ENCODE results near the gene STARD5. TPM values are rescaled to one million over a fixed set of nuclear protein-coding genes. Genes with fewer than 3 reads are reported as not detected.

STARD5 gene
- total and polyA plus RNA-seq, 2 of the 4 experiments (the other 2 are of a cell fraction), result 5.0 to 22.8 TPM

DNA sequence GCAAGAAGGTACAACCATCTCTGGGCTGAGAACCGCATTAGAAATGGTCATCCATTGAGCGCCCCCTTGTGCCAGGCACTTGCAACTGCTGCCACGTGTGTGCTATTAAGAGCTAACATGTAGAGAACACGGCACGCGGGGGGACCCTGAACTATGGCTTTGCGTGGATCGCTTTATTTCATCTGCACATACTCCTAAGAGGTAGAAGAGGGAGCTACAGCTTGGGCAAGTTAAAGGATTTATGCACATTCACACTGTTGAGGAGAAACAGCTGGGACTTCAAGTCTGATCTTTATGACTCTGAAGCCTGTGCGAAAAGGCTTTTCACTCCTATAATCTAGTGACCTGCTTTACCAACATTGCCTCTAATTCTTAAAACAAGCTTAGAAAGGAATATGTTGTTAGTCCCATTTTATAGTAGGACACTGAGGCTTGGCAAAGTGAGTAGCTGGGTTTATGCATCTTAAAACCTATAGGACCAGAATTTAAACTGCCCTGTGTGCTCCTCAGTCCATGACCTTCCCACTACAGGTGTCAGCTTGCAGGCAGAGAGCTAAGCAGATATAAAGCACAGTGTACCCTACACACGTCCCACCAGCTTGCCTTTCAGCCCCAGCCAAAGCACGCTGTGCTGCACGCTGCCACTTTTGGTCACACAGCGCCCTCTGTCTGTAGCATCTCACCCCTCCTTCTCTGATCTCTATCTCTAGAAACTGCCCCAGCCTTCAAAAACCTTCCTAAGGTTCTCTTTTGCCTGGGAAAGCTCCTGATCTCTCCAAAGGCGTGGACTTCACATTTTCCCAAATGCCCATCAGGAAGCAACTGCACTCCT lies 57.8 kb downstream of the STARD5 start:
- DNase-seq (peak; percentile 80), ATAC-seq (ENCODE audit: low read depth) (peak; percentile 91)
- H4K20me1 ChIP-seq (ENCODE audit: insufficient read depth, low read length), result no peaks in the 10 kb centered on the region
- no peak overlapping the region for H4K5ac ChIP-seq (ENCODE audit: low read depth, low read length)
- no peak overlapping the region; the same call in 1 of the 2 replicates for H3K9ac ChIP-seq (ENCODE audit: low read depth, low read length)
- H3K27ac ChIP-seq (ENCODE audit: insufficient read depth, low read length), result no peak overlapping the region
- H3K4me1 ChIP-seq (ENCODE audit: control insufficient read depth, insufficient read depth, low read length), result peaks cover 7% of the 10 kb centered on the region
- peak overlapping the region; percentile 1; the same call in 2 of the 3 replicates for H2BK15ac ChIP-seq (ENCODE audit: low read depth, low read length)
- peak overlapping the region; percentile 70 for H3K14ac ChIP-seq (replicated peaks; ENCODE audit: low read depth, low read length)
- peak overlapping the region; percentile 83 for H2BK20ac ChIP-seq (ENCODE audit: low read depth, low read length)
- H2BK120ac ChIP-seq (ENCODE audit: low read depth, low read length), result peak overlapping the region; percentile 82
- peaks cover 6% of the 10 kb centered on the region; the same call in 1 of the 2 replicates for H3K9me1 ChIP-seq (ENCODE audit: insufficient read depth, low read length)
- intact Hi-C loops (cut with micrococcal nuclease), result loop anchor here (1.0 to 2.0 kb wide), 4 partner anchors 111 to 289 kb away; partner anchors contain the start of gene TLNRD1
- peak overlapping the region; percentile 2 to 79; a peak in 1 of 4 replicates for H4K8ac ChIP-seq (ENCODE audit: low read depth in 2 of 2, low read length in 2 of 2)
- 0 out of 2 replicates have a peak overlapping the region, but pooled peaks have one; percentile 72 for H2AK5ac ChIP-seq (ENCODE audit: low read depth, low read length)
- no peak overlapping the region for H4K91ac ChIP-seq (ENCODE audit: insufficient read depth, low read depth, low read length)
- peak overlapping the region; percentile 90 for H2AFZ ChIP-seq (replicated peaks; ENCODE audit: low read length, poor library complexity)
- in situ Hi-C loops (cut with MboI; ENCODE audit: low sequenced_read_pairs), result loop anchor here (5.0 to 10.0 kb wide), 3 partner anchors 109 to 271 kb away; no protein-coding TSS in a partner anchor
- no peaks in the 10 kb centered on the region for H3K9me3 ChIP-seq (ENCODE audit: control insufficient read depth, insufficient read depth, low read length)
- peaks cover 3% of the 10 kb centered on the region; the same call in 1 of the 2 replicates for H3K36me3 ChIP-seq (ENCODE audit: control insufficient read depth, insufficient read depth, low read length)
- no peak overlapping the region for H3K23ac ChIP-seq (ENCODE audit: low read depth, low read length)
- WGBS, 2 experiments (ENCODE audit: extremely low coverage in 2 of 2, insufficient read length in 1 of 2), result 0% methylated on average over 4 of the region's 14 CpGs; no CpG with 5 or more reads in 1 of the 2 experiments
- no peak overlapping the region for H3K18ac ChIP-seq (ENCODE audit: low read depth, low read length)
- H3K4ac ChIP-seq (ENCODE audit: low read depth, low read length), result 0 out of 2 replicates have a peak overlapping the region, but pooled peaks have one; percentile 53
- CTCF ChIA-PET, result interaction anchor here (0.5 to 7.3 kb wide), 54 partner anchors 8 to 479 kb away, joined by 3 to 117 read pairs (median 6); no protein-coding TSS in a partner anchor
- H3K4me3 ChIP-seq (ENCODE audit: insufficient read depth, low read depth, low read length), result no peak overlapping the region
- no peaks in the 10 kb centered on the region for H3K27me3 ChIP-seq (ENCODE audit: control insufficient read depth, insufficient read depth, low read length)
- no peak overlapping the region for H2BK5ac ChIP-seq (ENCODE audit: low read depth, low read length, poor library complexity, severe bottlenecking)
- no peaks in the 10 kb centered on the region for H3K79me1 ChIP-seq (ENCODE audit: low read depth in 1 of 2, low read length in 2 of 2)
- dilution Hi-C loops (cut with HindIII; ENCODE audit: low sequenced_read_pairs, unreplicated experiment), result no loop called here
- no TSS peak for BruUV-seq (replicated peaks)
- H2AK9ac ChIP-seq (replicated peaks; ENCODE audit: low read depth, low read length, poor library complexity), result peak overlapping the region; percentile 83
- H3K4me2 ChIP-seq (ENCODE audit: low read depth, low read length), result peak overlapping the region; percentile 32; the same call in 1 of the 2 replicates
- POLR2A ChIA-PET (ENCODE audit: unreplicated experiment), result interaction anchor here (0.5 kb wide), 2 partner anchors 150 to 308 kb away, joined by 3 read pairs; no protein-coding TSS in a partner anchor
- no peak overlapping the region; the same call in 1 of the 2 replicates for H3K56ac ChIP-seq (ENCODE audit: extremely low read depth, insufficient read depth, low read length)
- TF ChIP-seq CEBPB (IDR thresholded peaks at IDR 0.05; ENCODE audit: low read depth, low read length) (no peak), CHD1 (IDR thresholded peaks at IDR 0.05; ENCODE audit: low read depth, low read length) (no peak), RCOR1 (IDR thresholded peaks at IDR 0.05; ENCODE audit: insufficient replicate concordance, low read length) (no peak), NFE2L2 (IDR thresholded peaks at IDR 0.05; ENCODE audit: low read depth, low read length) (no peak), MAFK (IDR thresholded peaks at IDR 0.05; ENCODE audit: low read depth, low read length) (no peak), SMC3 (IDR thresholded peaks at IDR 0.05; ENCODE audit: low read depth, low read length) (peak; percentile 98), RAD21 (IDR thresholded peaks at IDR 0.05; ENCODE audit: low read length) (peak; percentile 97), BHLHE40 (IDR thresholded peaks at IDR 0.05; ENCODE audit: low read depth, low read length) (0 out of 2 replicates have a peak, but pooled peaks have one; percentile 4), RFX5 (IDR thresholded peaks at IDR 0.05; ENCODE audit: low read depth, low read length) (no peak), POLR2A (IDR thresholded peaks at IDR 0.05; ENCODE audit: low read depth, low read length) (no peak)
- TF ChIP-seq, protein P1, sequence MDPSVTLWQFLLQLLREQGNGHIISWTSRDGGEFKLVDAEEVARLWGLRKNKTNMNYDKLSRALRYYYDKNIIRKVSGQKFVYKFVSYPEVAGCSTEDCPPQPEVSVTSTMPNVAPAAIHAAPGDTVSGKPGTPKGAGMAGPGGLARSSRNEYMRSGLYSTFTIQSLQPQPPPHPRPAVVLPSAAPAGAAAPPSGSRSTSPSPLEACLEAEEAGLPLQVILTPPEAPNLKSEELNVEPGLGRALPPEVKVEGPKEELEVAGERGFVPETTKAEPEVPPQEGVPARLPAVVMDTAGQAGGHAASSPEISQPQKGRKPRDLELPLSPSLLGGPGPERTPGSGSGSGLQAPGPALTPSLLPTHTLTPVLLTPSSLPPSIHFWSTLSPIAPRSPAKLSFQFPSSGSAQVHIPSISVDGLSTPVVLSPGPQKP (IDR thresholded peaks at IDR 0.05; ENCODE audit: borderline replicate concordance, low read depth, low read length), result no peak
- TF ChIP-seq, protein P2, sequence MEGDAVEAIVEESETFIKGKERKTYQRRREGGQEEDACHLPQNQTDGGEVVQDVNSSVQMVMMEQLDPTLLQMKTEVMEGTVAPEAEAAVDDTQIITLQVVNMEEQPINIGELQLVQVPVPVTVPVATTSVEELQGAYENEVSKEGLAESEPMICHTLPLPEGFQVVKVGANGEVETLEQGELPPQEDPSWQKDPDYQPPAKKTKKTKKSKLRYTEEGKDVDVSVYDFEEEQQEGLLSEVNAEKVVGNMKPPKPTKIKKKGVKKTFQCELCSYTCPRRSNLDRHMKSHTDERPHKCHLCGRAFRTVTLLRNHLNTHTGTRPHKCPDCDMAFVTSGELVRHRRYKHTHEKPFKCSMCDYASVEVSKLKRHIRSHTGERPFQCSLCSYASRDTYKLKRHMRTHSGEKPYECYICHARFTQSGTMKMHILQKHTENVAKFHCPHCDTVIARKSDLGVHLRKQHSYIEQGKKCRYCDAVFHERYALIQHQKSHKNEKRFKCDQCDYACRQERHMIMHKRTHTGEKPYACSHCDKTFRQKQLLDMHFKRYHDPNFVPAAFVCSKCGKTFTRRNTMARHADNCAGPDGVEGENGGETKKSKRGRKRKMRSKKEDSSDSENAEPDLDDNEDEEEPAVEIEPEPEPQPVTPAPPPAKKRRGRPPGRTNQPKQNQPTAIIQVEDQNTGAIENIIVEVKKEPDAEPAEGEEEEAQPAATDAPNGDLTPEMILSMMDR (conservative IDR thresholded peaks at IDR 0.05; ENCODE audit: low read depth, low read length), result peak; percentile 97
- TF ChIP-seq, protein P3, sequence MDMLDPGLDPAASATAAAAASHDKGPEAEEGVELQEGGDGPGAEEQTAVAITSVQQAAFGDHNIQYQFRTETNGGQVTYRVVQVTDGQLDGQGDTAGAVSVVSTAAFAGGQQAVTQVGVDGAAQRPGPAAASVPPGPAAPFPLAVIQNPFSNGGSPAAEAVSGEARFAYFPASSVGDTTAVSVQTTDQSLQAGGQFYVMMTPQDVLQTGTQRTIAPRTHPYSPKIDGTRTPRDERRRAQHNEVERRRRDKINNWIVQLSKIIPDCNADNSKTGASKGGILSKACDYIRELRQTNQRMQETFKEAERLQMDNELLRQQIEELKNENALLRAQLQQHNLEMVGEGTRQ (IDR thresholded peaks at IDR 0.05; ENCODE audit: low read depth, low read length), result peak; percentile 41; the same call in 1 of the 2 replicates

All from IMR-90 (cell line).